ENCODE data around the gene NFIX. TPM values are rescaled to one million over a fixed set of nuclear protein-coding genes. Genes with fewer than 3 reads are reported as not detected.
A peak's percentile ranks its signal among the peaks of the same experiment; 100 is the strongest.

The NFIX gene
- total RNA-seq, 1 experiment from 2014 or later: 144 TPM

- intact Hi-C loops (cut with micrococcal nuclease; ENCODE audit: unreplicated experiment): loop anchor here (5.0 to 10.0 kb wide), 2 partner anchors 56 to 113 kb away; no protein-coding TSS in a partner anchor
Observed at GRCh38 chr19:13090511-13091231, 95.4 kb downstream of the NFIX start.

More at GRCh38 chr19:13090511-13091231, 95.4 kb downstream of the NFIX start:
- no peak overlapping the region for H3K4me3 ChIP-seq (ENCODE audit: low read depth in 2 of 2, low read length in 2 of 2)
- DNase-seq (ENCODE audit: low read depth, low spot score) (no peak), ATAC-seq (no peak)
- CTCF ChIA-PET: no interaction called here
- in situ Hi-C loops (cut with HindIII; ENCODE audit: low pct_unique_long_range_greater_than_20kb, low sequenced_read_pairs): no loop called here
- peak overlapping the region; percentile 44; the same call in 1 of the 2 replicates for H3K27ac ChIP-seq (ENCODE audit: low read length)
- peaks cover 42% of the 10 kb centered on the region for H3K4me1 ChIP-seq (ENCODE audit: control insufficient read depth, insufficient read depth, low read length)
- no peaks in the 10 kb centered on the region for H3K9me3 ChIP-seq (ENCODE audit: control insufficient read depth, insufficient read depth, low read depth, low read length)
- H3K36me3 ChIP-seq (ENCODE audit: control insufficient read depth, insufficient read depth, low read length): no peaks in the 10 kb centered on the region; the same call in 1 of the 2 replicates
- POLR2A ChIA-PET: no interaction called here
- BruUV-seq (replicated peaks): no TSS peak
- H3K27me3 ChIP-seq (ENCODE audit: control insufficient read depth, insufficient read depth, low read length): no peaks in the 10 kb centered on the region
- TF ChIP-seq REST (IDR thresholded peaks at IDR 0.05; ENCODE audit: insufficient read depth in 1 of 2, low read depth in 2 of 2, low read length in 1 of 2) (no peak), POLR2AphosphoS5 (IDR thresholded peaks at IDR 0.05; ENCODE audit: low read depth, low read length) (no peak), TCF7L2 (IDR thresholded peaks at IDR 0.05; ENCODE audit: low read depth, low read length) (no peak), SIN3A (IDR thresholded peaks at IDR 0.05; ENCODE audit: borderline replicate concordance, insufficient read depth, low read depth, low read length) (no peak), CTCF (IDR thresholded peaks at IDR 0.05) (no peak)

Measured in Panc1 (cell line).